Measurements from ENCODE around the gene SSH2. TPM values are rescaled to one million over a fixed set of nuclear protein-coding genes. Genes with fewer than 3 reads are reported as not detected.

Gene SSH2
- total and polyA plus RNA-seq, 2 donors (not counting 1 experiment from before 2014, with no cell fraction given): 51.5 to 183 TPM

- H3K9ac ChIP-seq (ENCODE audit: low read length): no peak overlapping the region
- H3K36me3 ChIP-seq (replicated peaks in 1 of 2; ENCODE audit: control extremely low read depth in 1 of 2, control insufficient read depth in 1 of 2, extremely low read depth in 1 of 2, insufficient read depth in 2 of 2, low read length in 1 of 2): no peaks in the 10 kb centered on the region
- no peak for DNase-seq
- H3K4me1 ChIP-seq (ENCODE audit: control insufficient read depth in 2 of 2, insufficient read depth in 2 of 2, low read length in 2 of 2): no peaks in the 10 kb centered on the region
- H3K27ac Mint-ChIP-seq: no peak overlapping the region
- POLR2A ChIA-PET: no interaction called here
- H3K4me3 ChIP-seq (ENCODE audit: control extremely low read depth in 1 of 5, extremely low read depth in 1 of 5, insufficient read depth in 1 of 5, low read depth in 2 of 5, low read length in 4 of 5): no peak overlapping the region
- H3K27me3 ChIP-seq (replicated peaks in 1 of 4; ENCODE audit: control extremely low read depth in 1 of 4, control insufficient read depth in 3 of 4, insufficient read depth in 4 of 4, low read length in 3 of 4): no peaks in the 10 kb centered on the region
- no peak overlapping the region for H2AFZ ChIP-seq (ENCODE audit: insufficient read depth, low read depth, low read length, poor library complexity, severe bottlenecking)
- no peaks in the 10 kb centered on the region for H4K20me1 ChIP-seq (ENCODE audit: control insufficient read depth, insufficient read depth, low read length, poor library complexity, severe bottlenecking)
- no peak for ATAC-seq (ENCODE audit: low read depth)
- no peak overlapping the region for H3K4me3 Mint-ChIP-seq
- H3K27me3 Mint-ChIP-seq: no peaks in the 10 kb centered on the region
- H3K27ac ChIP-seq (ENCODE audit: low read length in 2 of 2): no peak overlapping the region
- CTCF ChIA-PET: interaction anchor here (0.6 kb wide), 1 partner anchor 231 kb away, joined by 4 read pairs; no protein-coding TSS in a partner anchor
- no peaks in the 10 kb centered on the region for H3K4me1 Mint-ChIP-seq
- TF ChIP-seq EZH2 (IDR thresholded peaks at IDR 0.05; ENCODE audit: borderline replicate concordance, insufficient read depth, low read depth, low read length, poor library complexity, severe bottlenecking) (no peak), CTCF (IDR thresholded peaks at IDR 0.05) (no peak)
- intact Hi-C loops (cut with micrococcal nuclease): no loop called here
- no peaks in the 10 kb centered on the region for H3K9me3 Mint-ChIP-seq (ENCODE audit: insufficient read depth)
- WGBS (ENCODE audit: insufficient coverage): 82% methylated on average over 3 of the region's 6 CpGs
- no peaks in the 10 kb centered on the region for H3K79me2 ChIP-seq (ENCODE audit: control insufficient read depth, insufficient read depth, low read length)
- H3K9me3 ChIP-seq (ENCODE audit: control extremely low read depth in 1 of 3, control insufficient read depth in 2 of 3, insufficient read depth in 1 of 3, low read length in 2 of 3): no peaks in the 10 kb centered on the region
- no peak overlapping the region for H3K4me2 ChIP-seq (replicated peaks; ENCODE audit: low read depth, low read length, poor library complexity, severe bottlenecking)
Measured at GRCh38 chr17:29603109-29603674, 326.8 kb downstream of the SSH2 start.

- TF ChIP-seq CTCF (IDR thresholded peaks at IDR 0.05) (no peak), EZH2 (IDR thresholded peaks at IDR 0.05; ENCODE audit: borderline replicate concordance, insufficient read depth, low read depth, low read length, poor library complexity, severe bottlenecking) (no peak)
Measured at GRCh38 chr17:29597361-29598172, 332.5 kb downstream of the SSH2 start.

More at GRCh38 chr17:29597361-29598172, 332.5 kb downstream of the SSH2 start:
- ChIA-PET CTCF (interaction anchor here (0.9 to 2.2 kb wide), 6 partner anchors 10 to 20 kb away, joined by 3 to 7 read pairs (median 4); no protein-coding TSS in a partner anchor), POLR2A (no interaction called here)
- Mint-ChIP-seq H3K4me1 (peaks cover 10% of the 10 kb centered on the region), H3K27ac (no peak overlapping the region), H3K4me3 (no peak overlapping the region), H3K27me3 (no peaks in the 10 kb centered on the region), H3K9me3 (ENCODE audit: insufficient read depth) (no peaks in the 10 kb centered on the region)
- no peak overlapping the region for H3K9ac ChIP-seq (ENCODE audit: low read length)
- no peak overlapping the region for H2AFZ ChIP-seq (ENCODE audit: insufficient read depth, low read depth, low read length, poor library complexity, severe bottlenecking)
- no peaks in the 10 kb centered on the region for H3K9me3 ChIP-seq (ENCODE audit: control extremely low read depth in 1 of 3, control insufficient read depth in 2 of 3, insufficient read depth in 1 of 3, low read length in 2 of 3)
- intact Hi-C loops (cut with micrococcal nuclease): no loop called here
- 97% methylated on average over 7 of the region's 13 CpGs for WGBS (ENCODE audit: insufficient coverage)
- no peak overlapping the region for H3K4me3 ChIP-seq (ENCODE audit: control extremely low read depth in 1 of 5, extremely low read depth in 1 of 5, insufficient read depth in 1 of 5, low read depth in 2 of 5, low read length in 4 of 5)
- no peak for DNase-seq
- no peaks in the 10 kb centered on the region for H4K20me1 ChIP-seq (ENCODE audit: control insufficient read depth, insufficient read depth, low read length, poor library complexity, severe bottlenecking)
- H3K79me2 ChIP-seq (ENCODE audit: control insufficient read depth, insufficient read depth, low read length): no peaks in the 10 kb centered on the region
- H3K36me3 ChIP-seq (replicated peaks in 1 of 2; ENCODE audit: control extremely low read depth in 1 of 2, control insufficient read depth in 1 of 2, extremely low read depth in 1 of 2, insufficient read depth in 2 of 2, low read length in 1 of 2): no peaks in the 10 kb centered on the region
- peaks cover 10 to 13% of the 10 kb centered on the region in 2 donors for H3K4me1 ChIP-seq (ENCODE audit: control insufficient read depth in 2 of 2, insufficient read depth in 2 of 2, low read length in 2 of 2)
- ATAC-seq (ENCODE audit: low read depth): no peak
- no peak overlapping the region for H3K4me2 ChIP-seq (replicated peaks; ENCODE audit: low read depth, low read length, poor library complexity, severe bottlenecking)
- H3K27ac ChIP-seq (ENCODE audit: low read length in 2 of 2): no peak overlapping the region
- peaks cover 0 to 7% (median 2%) of the 10 kb centered on the region in 4 experiments for H3K27me3 ChIP-seq (replicated peaks in 1 of 4; ENCODE audit: control extremely low read depth in 1 of 4, control insufficient read depth in 3 of 4, insufficient read depth in 4 of 4, low read length in 3 of 4)

Measured in B cell (primary cell).